Measurements from ENCODE around the gene EFHD1.

EFHD1 gene

DNA sequence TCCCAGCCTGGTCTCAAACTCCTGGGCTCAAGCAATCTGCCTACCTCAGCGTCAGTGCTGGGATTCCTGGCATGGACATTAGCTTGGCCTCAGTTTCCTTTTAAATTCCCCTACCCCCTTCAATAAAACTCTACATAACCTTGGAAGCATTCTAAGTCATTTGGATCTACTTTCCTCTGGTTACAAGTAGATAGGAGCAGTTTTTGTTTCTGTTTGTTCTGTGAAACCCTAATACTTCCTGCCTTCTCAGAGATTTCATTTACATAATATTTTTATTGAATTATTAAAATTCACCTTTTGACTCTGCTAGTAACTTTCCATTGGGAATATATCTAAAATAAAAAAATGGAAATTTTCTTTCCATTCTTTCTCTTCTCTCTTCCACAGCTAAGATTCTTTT lies 89.6 kb downstream of the EFHD1 start:
- Histone ChIP-seq H3K4me1 (ENCODE audit: low read depth, poor library complexity, severe bottlenecking) (no peaks in the 10 kb centered on the region), H3K79me2 (ENCODE audit: insufficient read depth, low read depth) (peaks cover 41% of the 10 kb centered on the region), H2AFZ (ENCODE audit: low read depth) (no peak overlapping the region), H3K9ac (no peak overlapping the region), H3K36me3 (ENCODE audit: insufficient read depth) (peaks cover 5% of the 10 kb centered on the region; the same call in 1 of the 2 replicates), H3K27me3 (ENCODE audit: insufficient read depth, low read depth) (no peaks in the 10 kb centered on the region), H3K4me3 (IDR thresholded peaks at IDR 0.05; ENCODE audit: insufficient read depth, low read depth, low read length) (no peak overlapping the region), H4K20me1 (ENCODE audit: insufficient read depth) (0 out of 2 replicates have a peak, but pooled peaks cover 7% of the 10 kb centered on the region), H3K27ac (no peak overlapping the region), H3K4me2 (no peak overlapping the region)
- TF ChIP-seq, protein P1, sequence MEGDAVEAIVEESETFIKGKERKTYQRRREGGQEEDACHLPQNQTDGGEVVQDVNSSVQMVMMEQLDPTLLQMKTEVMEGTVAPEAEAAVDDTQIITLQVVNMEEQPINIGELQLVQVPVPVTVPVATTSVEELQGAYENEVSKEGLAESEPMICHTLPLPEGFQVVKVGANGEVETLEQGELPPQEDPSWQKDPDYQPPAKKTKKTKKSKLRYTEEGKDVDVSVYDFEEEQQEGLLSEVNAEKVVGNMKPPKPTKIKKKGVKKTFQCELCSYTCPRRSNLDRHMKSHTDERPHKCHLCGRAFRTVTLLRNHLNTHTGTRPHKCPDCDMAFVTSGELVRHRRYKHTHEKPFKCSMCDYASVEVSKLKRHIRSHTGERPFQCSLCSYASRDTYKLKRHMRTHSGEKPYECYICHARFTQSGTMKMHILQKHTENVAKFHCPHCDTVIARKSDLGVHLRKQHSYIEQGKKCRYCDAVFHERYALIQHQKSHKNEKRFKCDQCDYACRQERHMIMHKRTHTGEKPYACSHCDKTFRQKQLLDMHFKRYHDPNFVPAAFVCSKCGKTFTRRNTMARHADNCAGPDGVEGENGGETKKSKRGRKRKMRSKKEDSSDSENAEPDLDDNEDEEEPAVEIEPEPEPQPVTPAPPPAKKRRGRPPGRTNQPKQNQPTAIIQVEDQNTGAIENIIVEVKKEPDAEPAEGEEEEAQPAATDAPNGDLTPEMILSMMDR (conservative IDR thresholded peaks at IDR 0.05; ENCODE audit: low read depth, low read length) = no peak

DNA sequence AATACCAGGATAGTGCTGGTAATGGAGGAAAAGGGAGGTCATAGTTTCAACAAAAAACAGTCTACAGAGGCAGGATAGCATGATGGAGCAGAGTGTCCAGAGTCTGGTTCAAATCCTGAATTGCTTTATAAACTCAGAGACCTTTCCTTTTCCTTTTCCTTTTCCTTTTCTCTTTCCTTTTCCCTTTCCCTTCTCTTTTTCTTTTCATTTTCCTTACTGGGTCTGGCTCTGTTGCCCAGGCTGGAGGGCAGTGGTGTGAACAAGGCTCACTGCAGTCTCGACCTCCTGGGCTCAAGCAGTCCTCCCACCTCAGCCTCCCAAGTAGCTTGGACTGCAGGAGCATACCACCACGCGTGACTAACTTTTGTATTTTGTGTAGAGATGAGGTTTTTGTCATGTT lies 95.4 kb downstream of the EFHD1 start:
- peaks cover 27% of the 10 kb centered on the region; the same call in 1 of the 2 replicates for H3K79me2 ChIP-seq (ENCODE audit: insufficient read depth, low read depth)
- H3K27me3 ChIP-seq (ENCODE audit: insufficient read depth, low read depth) = no peaks in the 10 kb centered on the region
- TF ChIP-seq, protein P1 (conservative IDR thresholded peaks at IDR 0.05; ENCODE audit: low read depth, low read length) = no peak
- no peak overlapping the region for H3K9ac ChIP-seq
- no peak overlapping the region for H2AFZ ChIP-seq (ENCODE audit: low read depth)
- no peak overlapping the region for H3K4me2 ChIP-seq
- no peak overlapping the region for H3K27ac ChIP-seq
- H4K20me1 ChIP-seq (ENCODE audit: insufficient read depth) = 0 out of 2 replicates have a peak, but pooled peaks cover 4% of the 10 kb centered on the region
- peaks cover 16% of the 10 kb centered on the region for H3K4me1 ChIP-seq (ENCODE audit: low read depth, poor library complexity, severe bottlenecking)
- H3K4me3 ChIP-seq (IDR thresholded peaks at IDR 0.05; ENCODE audit: insufficient read depth, low read depth, low read length) = no peak overlapping the region
- no peaks in the 10 kb centered on the region for H3K36me3 ChIP-seq (ENCODE audit: insufficient read depth)

GRCh38 chr2:232731470-232731869 lies 98.1 kb downstream of the EFHD1 start:
- Histone ChIP-seq H3K4me3 (IDR thresholded peaks at IDR 0.05; ENCODE audit: insufficient read depth, low read depth, low read length) (no peak overlapping the region), H3K27me3 (ENCODE audit: insufficient read depth, low read depth) (no peaks in the 10 kb centered on the region), H3K36me3 (ENCODE audit: insufficient read depth) (0 out of 2 replicates have a peak, but pooled peaks cover 7% of the 10 kb centered on the region), H3K4me2 (0 out of 2 replicates have a peak overlapping the region, but pooled peaks have one; percentile 23), H3K9ac (no peak overlapping the region), H4K20me1 (ENCODE audit: insufficient read depth) (0 out of 2 replicates have a peak, but pooled peaks cover 4% of the 10 kb centered on the region), H3K4me1 (ENCODE audit: low read depth, poor library complexity, severe bottlenecking) (peaks cover 16% of the 10 kb centered on the region), H3K27ac (peak overlapping the region; percentile 31; the same call in 1 of the 2 replicates), H2AFZ (ENCODE audit: low read depth) (no peak overlapping the region), H3K79me2 (ENCODE audit: insufficient read depth, low read depth) (peaks cover 21% of the 10 kb centered on the region; the same call in 1 of the 2 replicates)
- TF ChIP-seq, protein P1 (conservative IDR thresholded peaks at IDR 0.05; ENCODE audit: low read depth, low read length) = no peak
